H1 (cell line): ENCODE results near the gene LEUTX. TPM values are rescaled to one million over a fixed set of nuclear protein-coding genes. Genes with fewer than 3 reads are reported as not detected.

Experiments
- CBX8 ChIP-seq: fragments of 300-800, 300-1000 bp; sonication (generic); IDR thresholded peaks from 2 replicates; pipeline ENCODE4 v1.7.1; 2016; ENCODE audit warnings: low read depth, low read length, borderline replicate concordance
- CHD2 ChIP-seq: IDR thresholded peaks from 2 replicates; pipeline ENCODE4 v1.6.1; 2012; ENCODE audit warnings: low read length, improper control_type of control experiment
- HDAC2 ChIP-seq, 2 experiments: fragments of 300-600 bp in 1 of 2; sonication (generic) in 1 of 2; IDR thresholded peaks; 2 replicates each; pipeline ENCODE4 v1.6.1; 2011 to 2012; ENCODE audit warnings: low read depth in 2 of 2, low read length in 2 of 2, mild to moderate bottlenecking in 2 of 2, moderate library complexity in 2 of 2, borderline replicate concordance in 1 of 2, inconsistent platforms in 1 of 2
- polyA plus RNA-seq, 7 experiments: library from polyadenylated mRNA; depleted of rRNA in 3 of 7; stranded (reverse) in 5 of 7; unstranded in 2 of 7; fragments of >200 nt in 5 of 7; fragments of 200-250 nt in 2 of 7; gene quantifications; 1 replicate in 5 of 7; 2 replicates in 1 of 7; 4 replicates in 1 of 7; pipeline versions ENCODE4 v1.2.1 to v1.2.3, GENCODE V29; 2011 to 2013; ENCODE audit warnings: missing spikeins in 2 of 7, mixed read lengths in 2 of 7
- total RNA-seq: library from RNA; stranded (reverse); fragmentation: NEBNext Ultra II Directional; extraction: Animal tissue kit (Norgen Biotek cat#: 25700); gene quantifications from 2 replicates; pipeline ENCODE4 v1.2.1, GENCODE V29; 2021
- TF ChIP-seq, protein P1 (sequence below): IDR thresholded peaks from 2 replicates; pipeline ENCODE4 v1.6.1; 2012; ENCODE audit warnings: low read length, inconsistent platforms

LEUTX gene
- total and polyA plus RNA-seq, 2 of the 8 experiments (the other 6 are each of a cell fraction or from before 2014, with no cell fraction given): not detected

DNA sequence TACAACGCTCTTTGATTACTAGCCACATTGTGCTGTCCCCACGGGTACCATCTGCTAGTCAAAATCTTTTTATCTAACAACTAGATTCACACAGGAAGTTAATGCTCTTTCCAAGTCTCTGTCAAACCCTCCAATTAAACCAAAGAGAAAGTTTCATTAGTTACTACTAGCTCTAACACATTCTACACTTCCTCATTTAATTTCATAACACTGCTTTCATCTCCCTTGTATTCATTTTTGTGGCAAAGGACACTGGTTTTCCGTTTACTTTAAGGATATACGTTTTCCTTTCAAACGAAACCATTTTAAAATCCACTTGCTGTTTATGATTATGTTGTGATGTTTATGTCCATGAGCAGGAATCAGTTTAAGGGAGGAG, 50.0 kb downstream of the LEUTX start (continued):
- TF ChIP-seq, protein P1, sequence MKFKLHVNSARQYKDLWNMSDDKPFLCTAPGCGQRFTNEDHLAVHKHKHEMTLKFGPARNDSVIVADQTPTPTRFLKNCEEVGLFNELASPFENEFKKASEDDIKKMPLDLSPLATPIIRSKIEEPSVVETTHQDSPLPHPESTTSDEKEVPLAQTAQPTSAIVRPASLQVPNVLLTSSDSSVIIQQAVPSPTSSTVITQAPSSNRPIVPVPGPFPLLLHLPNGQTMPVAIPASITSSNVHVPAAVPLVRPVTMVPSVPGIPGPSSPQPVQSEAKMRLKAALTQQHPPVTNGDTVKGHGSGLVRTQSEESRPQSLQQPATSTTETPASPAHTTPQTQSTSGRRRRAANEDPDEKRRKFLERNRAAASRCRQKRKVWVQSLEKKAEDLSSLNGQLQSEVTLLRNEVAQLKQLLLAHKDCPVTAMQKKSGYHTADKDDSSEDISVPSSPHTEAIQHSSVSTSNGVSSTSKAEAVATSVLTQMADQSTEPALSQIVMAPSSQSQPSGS: no peak
- TF ChIP-seq HDAC2 (IDR thresholded peaks at IDR 0.05; ENCODE audit: borderline replicate concordance in 1 of 2, low read depth in 2 of 2, low read length in 2 of 2): no peak
- TF ChIP-seq CBX8: no peak
- TF ChIP-seq CHD2: no peak
- TF ChIP-seq, all 59 proteins: peak for 0
